SK-N-MC (cell line): ENCODE measurements around the gene CRIM1.

Source experiments
- EZH2 ChIP-seq: fragments of 200-600 bp; sonication (generic); IDR thresholded peaks from one replicate; pipeline ENCODE4 v1.6.1; 2017; ENCODE audit warnings: antibody characterized with exemption
- POLR2AphosphoS5 ChIP-seq: IDR thresholded peaks from 2 replicates; pipeline ENCODE4 v1.6.1; 2012; ENCODE audit warnings: mild to moderate bottlenecking, low read depth, low read length, borderline replicate concordance

DNA sequence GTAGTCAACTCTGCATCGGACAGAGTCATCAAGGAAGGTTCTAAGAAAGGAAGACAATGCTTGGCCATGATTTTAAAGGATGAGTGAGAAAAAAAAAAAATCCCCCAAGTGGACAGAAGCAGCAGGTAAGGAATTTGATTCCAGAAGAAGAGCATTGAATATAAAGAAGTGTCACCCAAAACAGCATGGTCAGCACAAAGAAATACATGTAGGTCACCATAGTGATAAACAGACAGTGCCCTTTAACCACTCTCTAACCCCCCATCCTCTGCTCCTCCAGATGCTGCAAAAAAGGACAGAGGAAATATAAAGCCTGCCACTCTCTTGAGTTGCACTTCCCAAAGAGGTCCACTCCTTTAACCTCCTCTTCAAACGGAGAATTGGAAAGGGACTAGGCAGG lies 219.0 kb downstream of the CRIM1 start:
- TF ChIP-seq POLR2AphosphoS5: no peak
- TF ChIP-seq EZH2: no peak
